NCI-H510A treated with DMSO at 0.1 percent for 48 hours (cell line): Measurements from ENCODE around the gene DHRS3.

Source experiments
- DNase-seq: peaks from one replicate; lab custom pipeline; 2025; lab: John Stamatoyannopoulos, UW

DHRS3 gene

DNA sequence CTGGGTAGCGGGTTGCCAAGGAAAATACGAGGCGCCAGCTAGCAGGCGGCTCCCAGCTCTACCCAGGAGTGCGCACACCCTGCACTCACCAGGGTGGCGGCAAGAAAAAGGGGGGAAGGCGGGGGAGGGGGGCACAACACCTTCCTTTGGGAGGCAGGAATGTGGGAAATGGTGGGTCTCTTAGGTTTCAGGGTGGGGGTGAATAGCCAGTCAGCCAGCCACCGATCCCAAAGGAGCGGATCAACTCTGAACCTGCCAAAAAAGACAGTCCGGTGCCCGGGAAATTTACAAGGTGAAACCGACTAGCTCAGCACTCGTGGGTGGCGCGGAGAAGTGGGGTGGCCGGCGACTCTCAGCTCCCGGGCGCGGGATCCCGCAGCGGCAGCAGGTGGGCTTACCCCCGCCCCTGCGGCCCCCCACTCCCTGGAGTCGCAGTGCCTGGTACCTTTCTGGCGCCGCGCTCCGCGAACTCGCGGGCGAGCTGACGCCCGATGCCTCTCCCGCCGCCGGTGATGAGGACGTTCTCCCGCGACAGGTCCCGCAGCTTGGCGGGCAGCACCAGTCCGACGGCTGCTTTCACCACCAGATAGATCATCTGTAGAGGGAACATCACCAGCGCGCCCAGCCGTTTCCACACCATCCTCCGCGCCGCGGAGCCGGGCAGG lies 1.2 kb downstream of the DHRS3 start:
- DNase-seq, result no peak

DNA sequence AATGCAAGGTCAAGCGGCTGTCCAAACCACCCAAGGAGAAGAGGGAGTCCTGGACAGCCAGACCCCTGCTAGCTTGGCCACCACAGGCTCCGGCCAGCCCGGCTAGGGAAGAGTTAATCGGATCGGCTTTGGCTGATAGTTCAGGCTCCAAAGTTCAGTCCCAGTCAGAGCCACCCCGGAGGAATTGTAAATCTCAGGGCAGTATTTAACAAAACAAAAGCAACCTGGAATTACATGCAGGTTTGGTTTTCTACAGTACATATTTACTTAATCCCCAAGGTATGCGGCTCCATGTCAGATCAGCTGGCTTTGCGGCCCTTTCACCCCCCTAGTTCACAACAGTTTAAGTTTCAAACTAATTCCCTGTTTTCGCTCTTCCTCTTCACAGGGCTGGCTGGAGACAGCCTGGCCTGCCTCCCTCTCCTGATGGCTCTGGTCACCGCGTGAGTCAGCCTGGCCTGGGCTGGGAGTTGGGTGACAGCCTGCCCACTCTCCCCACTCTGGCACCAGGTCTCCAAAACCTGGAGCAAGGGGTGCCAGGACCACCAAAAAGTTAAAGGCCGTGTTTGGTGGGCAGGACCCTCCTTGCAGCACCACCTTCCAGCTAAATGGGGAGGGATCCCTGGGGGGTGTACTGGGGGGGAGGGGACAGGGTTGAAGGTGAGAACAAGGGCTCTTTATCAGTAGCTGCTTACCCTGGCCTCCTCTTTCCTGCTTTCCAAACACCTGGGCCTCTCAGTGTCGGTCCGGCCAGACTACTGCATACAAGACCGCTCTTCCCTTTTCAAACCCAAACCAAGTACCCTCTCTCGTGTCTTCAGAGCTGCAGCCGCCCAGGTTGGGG lies 1.9 kb downstream of the DHRS3 start:
- no peak for DNase-seq

DNA sequence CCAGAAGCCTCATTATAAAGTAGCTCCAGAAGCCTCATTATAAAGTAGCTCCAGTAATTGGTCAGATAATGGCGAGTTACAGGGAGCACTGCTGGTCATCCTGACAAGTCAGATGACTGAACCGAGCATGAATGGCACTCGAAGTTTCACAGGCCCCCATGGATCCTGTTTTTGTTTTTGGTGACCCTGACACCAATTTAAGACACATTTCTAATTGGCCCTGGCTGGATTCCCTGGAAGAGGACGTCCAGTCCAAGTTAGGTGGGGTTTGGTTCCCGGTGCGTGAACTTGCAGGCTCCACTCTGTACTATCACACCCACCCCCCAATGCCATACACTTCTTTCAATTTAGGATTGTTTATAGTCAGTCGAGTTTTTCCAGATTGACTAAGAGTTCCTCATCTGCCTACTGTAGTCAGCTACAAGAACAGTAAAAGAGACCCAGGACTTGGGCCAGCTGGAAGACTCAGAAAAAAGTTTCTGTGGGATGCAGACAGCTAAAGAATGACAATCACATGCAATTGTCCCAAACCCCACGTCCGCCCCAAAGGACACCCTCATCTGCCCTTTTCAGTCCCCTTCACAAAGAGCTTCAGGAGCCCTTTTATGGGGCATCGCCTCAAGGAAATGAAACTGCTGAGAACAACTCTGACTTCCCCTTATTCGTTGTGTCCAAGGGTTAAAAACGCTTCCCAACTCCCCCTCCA lies 2.7 kb downstream of the DHRS3 start:
- no peak for DNase-seq

DNA sequence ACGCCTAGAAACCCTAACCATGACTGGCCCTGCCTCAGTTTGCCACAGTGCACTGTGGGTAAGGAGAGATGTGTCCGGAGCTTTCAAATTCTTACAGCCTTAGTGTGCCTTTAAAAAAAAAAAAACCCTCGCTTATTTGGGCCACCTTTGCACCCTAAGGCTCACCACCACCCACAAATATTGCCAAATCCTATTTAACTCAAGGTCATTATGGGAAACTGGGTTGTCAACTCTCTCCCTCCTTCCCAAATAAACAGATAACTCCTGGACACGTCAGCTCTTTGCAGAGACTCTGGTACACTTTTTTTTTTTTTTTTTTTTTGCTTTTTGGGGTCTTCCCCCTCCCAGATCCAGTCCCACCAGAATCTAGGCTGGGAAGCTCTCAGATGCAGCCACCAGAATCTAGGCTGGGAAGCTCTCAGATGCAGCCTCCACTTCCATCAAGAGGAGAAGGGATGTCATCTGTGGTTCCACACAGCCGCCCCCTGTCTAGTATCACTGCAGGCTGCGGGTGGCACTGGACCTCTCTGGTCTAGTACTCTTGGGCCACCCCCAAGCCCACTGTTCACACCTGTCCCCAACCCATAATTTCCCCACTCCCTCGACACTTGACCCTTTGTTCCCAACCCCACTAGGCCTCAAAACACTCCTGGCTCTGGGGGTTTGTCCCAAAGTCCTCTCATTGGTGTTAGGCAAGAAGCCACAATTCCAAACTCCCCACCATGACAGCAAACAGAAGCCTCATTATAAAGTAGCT lies 3.4 kb downstream of the DHRS3 start:
- no peak for DNase-seq

DNA sequence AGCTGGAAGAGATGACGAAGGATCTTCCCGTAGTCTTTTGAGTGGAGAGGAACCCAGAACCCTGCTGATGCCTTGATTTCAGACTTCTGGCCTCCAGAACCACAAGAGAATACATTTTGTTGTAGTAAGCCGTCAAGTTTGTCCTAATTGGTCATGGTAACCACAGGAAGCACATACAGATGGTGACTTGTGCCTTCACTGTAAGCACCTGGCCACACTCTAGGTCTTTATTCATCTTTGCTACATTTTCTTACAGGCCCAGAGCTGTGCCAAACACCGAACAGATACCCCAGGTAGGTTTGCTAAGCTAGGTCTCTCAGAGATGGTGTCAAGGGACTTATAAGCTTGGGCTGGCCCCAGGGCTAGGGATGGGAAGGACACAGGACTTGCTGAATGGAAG lies 4.8 kb downstream of the DHRS3 start:
- no peak for DNase-seq

DNA sequence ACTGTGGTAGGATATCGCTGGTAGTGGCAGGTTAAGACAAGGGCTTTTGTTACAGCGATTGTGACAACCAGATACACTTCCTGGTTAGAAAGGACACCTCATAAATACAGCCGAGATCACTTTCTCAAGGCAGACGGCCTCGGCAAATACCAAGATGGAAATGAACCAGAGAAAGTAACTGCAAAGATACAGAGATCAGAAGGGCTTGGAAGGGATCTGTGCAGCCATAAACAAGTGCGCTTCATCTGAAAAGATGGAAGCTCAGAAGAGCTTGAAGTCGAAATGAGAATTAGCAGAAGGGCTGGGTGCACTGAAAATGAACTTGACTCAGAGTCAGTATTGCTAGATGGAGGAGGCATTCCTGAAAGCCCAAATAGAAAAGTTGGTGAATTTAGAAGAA lies 7.1 kb downstream of the DHRS3 start:
- DNase-seq, result no peak

DNA sequence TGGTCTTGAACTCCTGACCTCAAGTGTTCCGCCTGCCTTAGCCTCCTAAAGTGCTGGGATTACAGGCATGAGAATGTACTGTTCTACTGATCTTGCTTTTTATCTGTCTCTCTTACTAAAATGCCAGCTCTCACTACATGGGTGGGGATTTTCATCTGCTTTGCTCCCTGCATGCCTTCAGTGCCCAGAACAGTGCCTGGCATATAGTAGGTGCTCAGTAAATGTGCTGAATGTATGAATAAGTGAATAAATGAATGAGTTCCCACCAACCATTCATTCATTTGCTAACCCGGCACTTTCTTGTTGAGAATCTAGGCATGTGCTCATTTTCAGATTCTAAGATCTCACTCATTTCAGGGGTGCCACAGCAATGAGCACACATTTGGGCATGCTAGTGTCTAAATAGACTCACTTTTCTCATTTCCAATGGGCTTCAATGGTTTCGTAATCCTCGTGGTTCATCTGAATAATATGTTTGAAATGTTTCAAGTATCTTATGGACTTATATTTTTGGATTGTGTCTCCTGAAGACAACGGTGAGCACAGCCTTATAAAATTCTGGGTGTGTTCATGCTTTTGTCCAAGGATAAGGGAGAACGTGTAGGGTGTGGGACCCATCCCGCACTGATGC lies 7.6 kb downstream of the DHRS3 start:
- DNase-seq, result no peak

DNA sequence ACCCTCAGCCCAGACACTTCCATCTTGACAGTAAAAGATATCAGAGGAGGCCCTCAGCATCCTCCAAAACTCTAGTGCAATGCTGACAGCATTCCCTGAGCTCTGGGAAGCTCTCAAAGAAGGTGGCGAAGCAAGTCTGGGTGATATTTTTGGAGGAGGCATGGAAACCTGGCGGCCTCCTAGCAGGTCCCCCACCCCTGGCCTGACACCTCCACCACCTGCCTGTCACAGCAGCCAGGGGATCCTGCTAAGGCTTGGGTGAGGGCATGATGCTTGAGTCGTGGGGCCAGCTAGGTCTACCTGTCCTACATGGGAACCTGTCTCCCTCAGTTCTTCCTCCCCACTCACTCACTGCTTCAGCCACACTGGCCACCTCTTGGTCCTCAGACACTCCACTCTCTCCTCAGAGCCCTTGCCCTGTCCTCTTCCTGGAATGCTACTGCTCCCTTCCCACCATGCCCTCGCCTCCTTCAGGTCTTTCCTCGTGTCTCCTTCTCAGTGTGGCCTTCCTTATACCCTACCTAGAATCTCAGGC lies 8.5 kb downstream of the DHRS3 start:
- DNase-seq, result no peak

DNA sequence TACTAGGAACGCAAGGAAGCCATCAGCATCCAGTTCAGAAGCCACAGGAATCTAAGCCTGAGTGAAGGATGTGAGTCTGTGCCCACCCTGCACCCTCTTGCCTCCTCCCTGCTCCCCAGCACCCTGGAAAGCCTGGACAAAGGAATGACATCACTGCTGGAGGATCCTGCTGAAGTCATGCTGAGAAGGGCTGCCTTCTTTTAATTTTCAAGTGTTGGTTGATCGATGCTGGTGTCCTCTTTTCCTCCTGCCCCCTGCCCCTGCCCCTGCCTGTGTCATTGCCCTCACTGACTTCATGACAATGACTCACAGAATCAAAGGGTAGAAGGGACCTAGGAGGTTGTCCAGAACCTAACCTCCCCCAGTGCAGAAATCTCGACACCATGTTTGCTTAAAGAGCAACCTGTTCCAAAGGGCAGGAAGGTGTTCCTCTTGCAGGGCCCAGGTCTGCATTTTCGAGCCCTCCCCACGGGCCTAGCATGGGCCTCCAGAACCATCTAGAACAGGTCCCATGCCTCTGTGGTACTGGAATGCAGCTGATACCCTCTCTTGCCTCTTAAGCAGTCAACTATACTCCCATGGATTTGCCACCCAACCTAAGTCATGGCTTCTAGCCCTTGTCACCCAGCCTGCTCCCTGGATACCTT lies 9.6 kb downstream of the DHRS3 start:
- DNase-seq, result no peak

- DNase-seq, result no peak
Measured at GRCh38 chr1:12607263-12607662, 10.7 kb downstream of the DHRS3 start.

DNA sequence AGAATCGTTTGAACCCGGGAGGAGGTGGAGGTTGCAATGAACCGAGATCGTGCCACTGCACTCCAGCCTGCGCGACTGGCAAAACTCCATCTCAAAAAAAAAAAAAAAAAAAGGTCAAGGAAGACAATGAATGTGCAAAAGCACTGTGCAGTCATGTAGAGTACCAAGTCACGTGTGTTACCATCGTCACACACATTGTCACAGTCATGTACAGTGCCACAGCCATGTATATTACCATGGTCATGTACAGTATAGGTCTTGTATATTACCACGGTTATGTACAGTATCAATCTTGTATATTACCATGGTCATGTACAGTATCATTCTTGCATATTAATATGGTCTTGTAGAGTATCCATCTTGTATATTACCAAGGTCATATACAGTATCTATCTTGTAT lies 13.0 kb downstream of the DHRS3 start:
- DNase-seq, result no peak

DNA sequence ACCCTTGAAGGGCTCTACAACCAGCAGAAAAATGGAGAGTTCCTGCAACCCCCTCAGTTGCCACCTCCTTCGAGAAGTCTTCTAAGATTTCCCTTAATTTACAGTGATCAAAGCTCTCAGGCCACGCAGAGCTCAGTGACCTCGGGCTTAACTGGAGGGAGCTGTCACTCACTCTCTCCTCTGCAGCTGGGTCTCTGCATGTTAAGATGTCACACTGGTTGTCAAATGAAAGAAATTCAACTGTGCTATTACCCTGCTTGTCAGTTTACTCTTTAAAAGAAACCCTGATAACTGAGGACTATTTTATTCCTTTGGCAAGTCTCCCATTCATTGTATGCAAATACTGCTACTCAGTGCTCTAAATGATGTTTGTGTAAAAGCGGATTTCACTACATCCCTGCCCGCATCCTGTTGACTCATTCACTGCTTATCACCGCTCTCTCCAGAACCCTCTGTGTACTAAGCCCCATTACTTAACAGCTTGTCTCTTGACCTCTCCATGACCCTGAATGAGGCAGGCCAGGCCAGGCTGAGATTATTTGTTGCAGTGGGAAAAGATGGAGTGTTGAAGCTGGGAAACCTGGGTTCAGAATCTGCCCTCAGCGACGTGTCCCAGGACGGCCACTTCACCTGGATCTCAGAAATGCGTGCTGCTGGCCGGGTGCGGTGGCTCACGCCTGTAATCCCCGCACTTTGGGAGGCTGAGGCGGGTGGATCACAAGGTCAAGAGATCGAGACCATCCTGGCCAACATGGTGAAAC lies 13.7 kb downstream of the DHRS3 start:
- DNase-seq, result peak; percentile 52

- no peak for DNase-seq
Measured at GRCh38 chr1:12603224-12603623, 14.8 kb downstream of the DHRS3 start.

GRCh38 chr1:12602659-12603024 lies 15.4 kb downstream of the DHRS3 start:
- DNase-seq, result no peak

DNA sequence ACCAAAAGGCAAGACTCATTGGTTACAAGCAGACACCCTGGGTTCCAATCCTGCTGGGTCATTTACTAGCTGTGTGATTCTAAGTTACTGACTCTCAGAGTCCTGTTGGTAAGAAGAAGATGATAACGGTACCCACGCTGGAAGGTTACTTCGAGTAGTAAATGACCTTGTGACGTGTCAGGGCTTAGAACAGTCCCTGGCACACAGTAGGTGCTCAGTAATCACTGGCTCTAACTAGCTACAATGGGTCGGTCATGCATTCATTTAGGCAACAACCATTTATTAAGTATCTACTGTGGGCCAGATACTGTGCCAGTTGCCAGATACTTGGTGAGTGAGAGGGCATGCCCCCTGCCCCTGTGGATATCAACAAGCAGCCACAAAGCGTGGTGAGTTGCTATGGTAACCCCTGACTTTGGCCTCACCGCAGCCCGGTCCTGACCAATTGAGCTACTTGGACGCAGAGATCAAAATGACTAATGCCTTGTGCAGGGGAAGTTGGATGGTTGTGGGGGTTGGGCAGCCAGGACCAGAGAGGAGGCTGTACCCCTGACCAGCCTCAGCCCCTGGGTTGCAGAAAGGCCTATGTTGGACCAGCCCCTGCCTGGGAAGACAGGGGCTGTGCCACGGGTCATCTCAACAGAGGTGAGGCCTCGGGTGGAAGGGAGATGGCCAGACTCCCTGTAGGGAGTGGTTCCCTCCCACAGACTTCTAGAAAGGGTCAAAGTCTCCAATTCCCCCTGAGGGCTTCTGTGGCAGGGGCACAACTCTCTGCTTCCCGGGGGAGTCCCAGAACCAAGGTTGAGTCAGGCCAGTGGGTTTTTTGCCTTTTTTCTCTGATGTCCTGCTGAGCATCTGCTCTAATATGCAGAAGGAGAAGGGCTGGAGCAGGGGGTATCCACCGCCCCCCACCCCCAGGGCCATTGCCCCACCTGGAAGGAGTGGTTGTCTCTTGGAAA lies 16.0 kb downstream of the DHRS3 start:
- DNase-seq, result no peak

GRCh38 chr1:12600880-12601633 lies 17.0 kb downstream of the DHRS3 start:
- peak; percentile 22 for DNase-seq

GRCh38 chr1:12600335-12600734 lies 17.7 kb downstream of the DHRS3 start:
- no peak for DNase-seq

- DNase-seq, result no peak
Measured at GRCh38 chr1:12599657-12600056, 18.4 kb downstream of the DHRS3 start.
